NCI-H446 (cell line): ENCODE data around the gene AQP7.
"Not testable (repeated sequence)": the region's sequence is repeated elsewhere in the genome, so short reads cannot be mapped to it uniquely, and the experiment has no call there.

ENCODE experiments used
- DNase-seq, 2 experiments: peaks; one replicate each; lab custom pipeline; 2025; lab: John Stamatoyannopoulos, UW

AQP7 gene

GRCh38 chr9:33402371-33402770 is at the start of gene AQP7:
Gene AQP7, minus strand, starts transcription at chr9:33402568. Its CDS starts 1,306 bp downstream, at chr9:33401262.
- DNase-seq: not testable (repeated sequence)

GRCh38 chr9:33450621-33451146 is 48.3 kb upstream of the AQP7 start:
- DNase-seq: no peak

GRCh38 chr9:33449715-33450114 is 47.3 kb upstream of the AQP7 start:
- DNase-seq: no peak

GRCh38 chr9:33447799-33448553 is 45.6 kb upstream of the AQP7 start:
- no peak for DNase-seq

- peak; percentile 41 to 72 for DNase-seq
Observed at GRCh38 chr9:33446946-33447798, 44.8 kb upstream of the AQP7 start, which contains the start of gene AQP3. Gene AQP3, minus strand, starts transcription at chr9:33447593. Its CDS starts 63 bp downstream, at chr9:33447530.

- DNase-seq: no peak
Observed at GRCh38 chr9:33446240-33446945, 44.0 kb upstream of the AQP7 start.

GRCh38 chr9:33445389-33446239 is 43.2 kb upstream of the AQP7 start:
- DNase-seq: no peak

GRCh38 chr9:33443464-33444154 is 41.2 kb upstream of the AQP7 start:
- no peak for DNase-seq

- no peak for DNase-seq
Observed at GRCh38 chr9:33443047-33443446, 40.7 kb upstream of the AQP7 start.

GRCh38 chr9:33442125-33442524 is 39.8 kb upstream of the AQP7 start:
- DNase-seq: no peak

GRCh38 chr9:33440609-33441008 is 38.2 kb upstream of the AQP7 start:
- no peak for DNase-seq

GRCh38 chr9:33440204-33440603 is 37.8 kb upstream of the AQP7 start:
- DNase-seq: no peak

GRCh38 chr9:33439731-33440130 is 37.4 kb upstream of the AQP7 start:
- DNase-seq: no peak

GRCh38 chr9:33438926-33439680 is 36.7 kb upstream of the AQP7 start:
- no peak for DNase-seq

GRCh38 chr9:33437898-33438297 is 35.5 kb upstream of the AQP7 start:
- DNase-seq: no peak

- DNase-seq: no peak
Observed at GRCh38 chr9:33437205-33437604, 34.8 kb upstream of the AQP7 start.

- no peak for DNase-seq
Observed at GRCh38 chr9:33436445-33436844, 34.1 kb upstream of the AQP7 start.

GRCh38 chr9:33435821-33436277 is 33.5 kb upstream of the AQP7 start:
- no peak for DNase-seq

- no peak for DNase-seq
Observed at GRCh38 chr9:33434317-33435105, 32.1 kb upstream of the AQP7 start.
